ENCODE data around the gene FNDC4. TPM values are rescaled to one million over a fixed set of nuclear protein-coding genes. Genes with fewer than 3 reads are reported as not detected.

FNDC4 gene
- total RNA-seq, 2 experiments from 2014 or later = 0.14 TPM; not detected in 1

Other genes with a start within 250 kb of the FNDC4 start
- under 1 TPM; 0.38 to 0.47 TPM for gene SLC30A3, start 232.2 kb downstream of the FNDC4 start, total RNA-seq
- not detected for gene DNAJC5G, start 219.8 kb downstream of the FNDC4 start, total RNA-seq
- gene TRIM54, start 212.8 kb downstream of the FNDC4 start, total RNA-seq = under 1 TPM in 1 of 2 experiments, not detected in 1; 0.28 TPM
- 1 to 10 TPM; 1.1 to 2.6 TPM for gene UCN, start 186.8 kb downstream of the FNDC4 start, total RNA-seq
- gene MPV17, start 172.1 kb downstream of the FNDC4 start, total RNA-seq = 10 to 100 TPM; 87.4 to 97.6 TPM
- gene GTF3C2, start 138.4 kb downstream of the FNDC4 start, total RNA-seq = 10 to 100 TPM; 54.6 to 67.6 TPM
- gene EIF2B4, start 124.9 kb downstream of the FNDC4 start, total RNA-seq = 10 to 100 TPM; 38.6 to 43.1 TPM
- 100 to 1,000 TPM; 101 to 125 TPM for gene SNX17, start 124.6 kb downstream of the FNDC4 start, total RNA-seq
- gene ZNF513, start 114.5 kb downstream of the FNDC4 start, total RNA-seq = 10 to 100 TPM; 12.7 to 15.4 TPM
- 100 to 1,000 TPM; 136 to 159 TPM for gene PPM1G, start 85.6 kb downstream of the FNDC4 start, total RNA-seq
- gene NRBP1, start 66.6 kb downstream of the FNDC4 start, total RNA-seq = 100 to 1,000 TPM in 1 of 2 experiments, 10 to 100 TPM in 1; 88.5 to 103 TPM
- gene KRTCAP3, start 52.8 kb downstream of the FNDC4 start, total RNA-seq = 1 to 10 TPM; 4.5 to 6.4 TPM
- gene IFT172, start 5.5 kb downstream of the FNDC4 start, total RNA-seq = 10 to 100 TPM; 11.5 to 15.7 TPM
- gene GCKR, start 1.6 kb upstream of the FNDC4 start, total RNA-seq = not detected
- 10 to 100 TPM; 32.8 to 39.5 TPM for gene ZNF512, start 87.8 kb upstream of the FNDC4 start, total RNA-seq
- 1 to 10 TPM in 1 of 2 experiments, under 1 TPM in 1; 0.98 to 1.5 TPM for gene CCDC121, start 133.8 kb upstream of the FNDC4 start, total RNA-seq
- 10 to 100 TPM; 36.9 to 50.9 TPM for gene GPN1, start 133.8 kb upstream of the FNDC4 start, total RNA-seq
- 10 to 100 TPM; 34.8 to 39.7 TPM for gene SUPT7L, start 168.4 kb upstream of the FNDC4 start, total RNA-seq
- 10 to 100 TPM; 27.8 to 28.2 TPM for gene SLC4A1AP, start 168.7 kb upstream of the FNDC4 start, total RNA-seq